NCI-H1436 (cell line): Measurements from ENCODE around the gene MACO1.
"Not testable (repeated sequence)": the region's sequence is repeated elsewhere in the genome, so short reads cannot be mapped to it uniquely, and the experiment has no call there.

Source experiments
- DNase-seq: peaks from one replicate; lab custom pipeline; 2025; lab: John Stamatoyannopoulos, UW

Gene MACO1

GRCh38 chr1:25487628-25488027, 56.9 kb downstream of the MACO1 start:
- DNase-seq, result no peak

GRCh38 chr1:25492323-25492722, 61.6 kb downstream of the MACO1 start:
- no peak for DNase-seq

- DNase-seq, result no peak
Observed at GRCh38 chr1:25494952-25495351, 64.3 kb downstream of the MACO1 start.

- DNase-seq, result no peak
Observed at GRCh38 chr1:25500694-25501093, 70.0 kb downstream of the MACO1 start.

GRCh38 chr1:25501235-25502058, 70.8 kb downstream of the MACO1 start:
- DNase-seq, result no peak

- DNase-seq, result no peak
Observed at GRCh38 chr1:25502957-25503356, 72.3 kb downstream of the MACO1 start.

- peak; percentile 22 for DNase-seq
Observed at GRCh38 chr1:25503551-25504426, 73.1 kb downstream of the MACO1 start.

GRCh38 chr1:25504706-25505595, 74.3 kb downstream of the MACO1 start:
- no peak for DNase-seq

GRCh38 chr1:25505656-25506385, 75.1 kb downstream of the MACO1 start:
- no peak for DNase-seq

GRCh38 chr1:25506566-25507463, 76.1 kb downstream of the MACO1 start:
- DNase-seq, result not testable (repeated sequence)

- DNase-seq, result no peak
Observed at GRCh38 chr1:25513666-25514065, 83.0 kb downstream of the MACO1 start.

- DNase-seq, result no peak
Observed at GRCh38 chr1:25515033-25515432, 84.3 kb downstream of the MACO1 start.

- DNase-seq, result no peak
Observed at GRCh38 chr1:25516686-25517085, 86.0 kb downstream of the MACO1 start.

GRCh38 chr1:25517476-25518394, 87.0 kb downstream of the MACO1 start:
- DNase-seq, result no peak

- no peak for DNase-seq
Observed at GRCh38 chr1:25519624-25520023, 88.9 kb downstream of the MACO1 start.

GRCh38 chr1:25520446-25521061, 89.9 kb downstream of the MACO1 start:
- DNase-seq, result peak; percentile 44

- DNase-seq, result peak; percentile 80
Observed at GRCh38 chr1:25522031-25522655, 91.4 kb downstream of the MACO1 start.

GRCh38 chr1:25523542-25523941, 92.8 kb downstream of the MACO1 start:
- DNase-seq, result no peak
